Measurements from ENCODE around the gene TSPAN7. TPM values are rescaled to one million over a fixed set of nuclear protein-coding genes. Genes with fewer than 3 reads are reported as not detected.

TSPAN7 gene
- total RNA-seq, 1 donor from 2014 or later = 25.6 TPM

- Histone ChIP-seq H3K9me3 (ENCODE audit: control insufficient read depth in 3 of 3, low read length in 3 of 3) (peaks cover 0 to 2% (median 0%) of the 10 kb centered on the region in 3 donors), H3K36me3 (ENCODE audit: control insufficient read depth in 3 of 3, insufficient read depth in 3 of 3, low read length in 3 of 3) (no peaks in the 10 kb centered on the region), H3K4me1 (ENCODE audit: control insufficient read depth in 3 of 3, insufficient read depth in 3 of 3, low read length in 3 of 3) (no peaks in the 10 kb centered on the region), H3K9ac (ENCODE audit: low read depth in 1 of 3, low read length in 3 of 3) (no peak overlapping the region), H3K27me3 (ENCODE audit: control insufficient read depth in 3 of 3, insufficient read depth in 3 of 3, low read length in 3 of 3) (no peaks in the 10 kb centered on the region), H3K4me3 (ENCODE audit: low read length in 3 of 3) (no peak overlapping the region), H3K27ac (ENCODE audit: low read depth, low read length) (no peak overlapping the region)
Measured at GRCh38 chrX:38552721-38553120, 8.6 kb upstream of the TSPAN7 start.

GRCh38 chrX:38558686-38559085 is 2.7 kb upstream of the TSPAN7 start:
- no peaks in the 10 kb centered on the region for H3K9me3 ChIP-seq (ENCODE audit: control insufficient read depth in 3 of 3, low read length in 3 of 3)
- H3K4me1 ChIP-seq (ENCODE audit: control insufficient read depth in 3 of 3, insufficient read depth in 3 of 3, low read length in 3 of 3) = peaks cover 2 to 7% (median 5%) of the 10 kb centered on the region in 3 donors
- no peak overlapping the region for H3K4me3 ChIP-seq (ENCODE audit: low read length in 3 of 3)
- H3K9ac ChIP-seq (ENCODE audit: low read depth in 1 of 3, low read length in 3 of 3) = no peak overlapping the region
- no peak overlapping the region for H3K27ac ChIP-seq (ENCODE audit: low read depth, low read length)
- H3K27me3 ChIP-seq (ENCODE audit: control insufficient read depth in 3 of 3, insufficient read depth in 3 of 3, low read length in 3 of 3) = no peaks in the 10 kb centered on the region
- no peaks in the 10 kb centered on the region for H3K36me3 ChIP-seq (ENCODE audit: control insufficient read depth in 3 of 3, insufficient read depth in 3 of 3, low read length in 3 of 3)

GRCh38 chrX:38560776-38561125 is 591 bp upstream of the TSPAN7 start:
- peaks cover 2 to 7% (median 5%) of the 10 kb centered on the region in 3 donors for H3K4me1 ChIP-seq (ENCODE audit: control insufficient read depth in 3 of 3, insufficient read depth in 3 of 3, low read length in 3 of 3)
- peak overlapping the region; percentile 67 to 72 (median 67) for H3K4me3 ChIP-seq (ENCODE audit: low read length in 3 of 3)
- no peaks in the 10 kb centered on the region for H3K9me3 ChIP-seq (ENCODE audit: control insufficient read depth in 3 of 3, low read length in 3 of 3)
- no peaks in the 10 kb centered on the region for H3K36me3 ChIP-seq (ENCODE audit: control insufficient read depth in 3 of 3, insufficient read depth in 3 of 3, low read length in 3 of 3)
- H3K27ac ChIP-seq (ENCODE audit: low read depth, low read length) = peak overlapping the region; percentile 59
- no peaks in the 10 kb centered on the region for H3K27me3 ChIP-seq (ENCODE audit: control insufficient read depth in 3 of 3, insufficient read depth in 3 of 3, low read length in 3 of 3)
- H3K9ac ChIP-seq (ENCODE audit: low read depth in 1 of 3, low read length in 3 of 3) = peak overlapping the region; percentile 33 to 75 (median 74)

GRCh38 chrX:38561951-38562719 is 793 bp downstream of the TSPAN7 start:
- Histone ChIP-seq H3K4me3 (ENCODE audit: low read length in 3 of 3) (peak overlapping the region; percentile 73 to 84 (median 78)), H3K4me1 (ENCODE audit: control insufficient read depth in 3 of 3, insufficient read depth in 3 of 3, low read length in 3 of 3) (peaks cover 2 to 7% (median 5%) of the 10 kb centered on the region in 3 donors), H3K9ac (ENCODE audit: low read depth in 1 of 3, low read length in 3 of 3) (peak overlapping the region; percentile 68 to 82 (median 70)), H3K27ac (ENCODE audit: low read depth, low read length) (peak overlapping the region; percentile 75), H3K27me3 (ENCODE audit: control insufficient read depth in 3 of 3, insufficient read depth in 3 of 3, low read length in 3 of 3) (no peaks in the 10 kb centered on the region), H3K9me3 (ENCODE audit: control insufficient read depth in 3 of 3, low read length in 3 of 3) (no peaks in the 10 kb centered on the region), H3K36me3 (ENCODE audit: control insufficient read depth in 3 of 3, insufficient read depth in 3 of 3, low read length in 3 of 3) (no peaks in the 10 kb centered on the region)

GRCh38 chrX:38563030-38563429 is 1.7 kb downstream of the TSPAN7 start:
- H3K9ac ChIP-seq (ENCODE audit: low read depth in 1 of 3, low read length in 3 of 3) = peak overlapping the region; percentile 51 to 80 (median 64)
- no peaks in the 10 kb centered on the region for H3K9me3 ChIP-seq (ENCODE audit: control insufficient read depth in 3 of 3, low read length in 3 of 3)
- H3K4me1 ChIP-seq (ENCODE audit: control insufficient read depth in 3 of 3, insufficient read depth in 3 of 3, low read length in 3 of 3) = peaks cover 2 to 7% (median 5%) of the 10 kb centered on the region in 3 donors
- H3K36me3 ChIP-seq (ENCODE audit: control insufficient read depth in 3 of 3, insufficient read depth in 3 of 3, low read length in 3 of 3) = no peaks in the 10 kb centered on the region
- no peaks in the 10 kb centered on the region for H3K27me3 ChIP-seq (ENCODE audit: control insufficient read depth in 3 of 3, insufficient read depth in 3 of 3, low read length in 3 of 3)
- H3K4me3 ChIP-seq (ENCODE audit: low read length in 3 of 3) = peak overlapping the region; percentile 73 to 84 (median 78)
- peak overlapping the region; percentile 75 for H3K27ac ChIP-seq (ENCODE audit: low read depth, low read length)

GRCh38 chrX:38570396-38570795 is 9.1 kb downstream of the TSPAN7 start:
- H3K4me1 ChIP-seq (ENCODE audit: control insufficient read depth in 3 of 3, insufficient read depth in 3 of 3, low read length in 3 of 3) = no peaks in the 10 kb centered on the region
- no peaks in the 10 kb centered on the region for H3K36me3 ChIP-seq (ENCODE audit: control insufficient read depth in 3 of 3, insufficient read depth in 3 of 3, low read length in 3 of 3)
- H3K27ac ChIP-seq (ENCODE audit: low read depth, low read length) = no peak overlapping the region
- no peak overlapping the region for H3K4me3 ChIP-seq (ENCODE audit: low read length in 3 of 3)
- no peaks in the 10 kb centered on the region for H3K9me3 ChIP-seq (ENCODE audit: control insufficient read depth in 3 of 3, low read length in 3 of 3)
- H3K9ac ChIP-seq (ENCODE audit: low read depth in 1 of 3, low read length in 3 of 3) = no peak overlapping the region
- no peaks in the 10 kb centered on the region for H3K27me3 ChIP-seq (ENCODE audit: control insufficient read depth in 3 of 3, insufficient read depth in 3 of 3, low read length in 3 of 3)

- Histone ChIP-seq H3K27ac (ENCODE audit: low read depth, low read length) (no peak overlapping the region), H3K27me3 (ENCODE audit: control insufficient read depth in 3 of 3, insufficient read depth in 3 of 3, low read length in 3 of 3) (no peaks in the 10 kb centered on the region), H3K9ac (ENCODE audit: low read depth in 1 of 3, low read length in 3 of 3) (no peak overlapping the region), H3K36me3 (ENCODE audit: control insufficient read depth in 3 of 3, insufficient read depth in 3 of 3, low read length in 3 of 3) (no peaks in the 10 kb centered on the region), H3K9me3 (ENCODE audit: control insufficient read depth in 3 of 3, low read length in 3 of 3) (no peaks in the 10 kb centered on the region), H3K4me1 (ENCODE audit: control insufficient read depth in 3 of 3, insufficient read depth in 3 of 3, low read length in 3 of 3) (no peaks in the 10 kb centered on the region), H3K4me3 (ENCODE audit: low read length in 3 of 3) (no peak overlapping the region)
Measured at GRCh38 chrX:38571058-38571457, 9.7 kb downstream of the TSPAN7 start.

GRCh38 chrX:38574858-38575257 is 13.5 kb downstream of the TSPAN7 start:
- Histone ChIP-seq H3K4me1 (ENCODE audit: control insufficient read depth in 3 of 3, insufficient read depth in 3 of 3, low read length in 3 of 3) (no peaks in the 10 kb centered on the region), H3K27ac (ENCODE audit: low read depth, low read length) (no peak overlapping the region), H3K27me3 (ENCODE audit: control insufficient read depth in 3 of 3, insufficient read depth in 3 of 3, low read length in 3 of 3) (no peaks in the 10 kb centered on the region)

GRCh38 chrX:38575888-38576287 is 14.5 kb downstream of the TSPAN7 start:
- Histone ChIP-seq H3K36me3 (ENCODE audit: control insufficient read depth in 3 of 3, insufficient read depth in 3 of 3, low read length in 3 of 3) (no peaks in the 10 kb centered on the region), H3K9ac (ENCODE audit: low read depth in 1 of 3, low read length in 3 of 3) (no peak overlapping the region), H3K27me3 (ENCODE audit: control insufficient read depth in 3 of 3, insufficient read depth in 3 of 3, low read length in 3 of 3) (no peaks in the 10 kb centered on the region), H3K27ac (ENCODE audit: low read depth, low read length) (no peak overlapping the region), H3K4me3 (ENCODE audit: low read length in 3 of 3) (no peak overlapping the region), H3K4me1 (ENCODE audit: control insufficient read depth in 3 of 3, insufficient read depth in 3 of 3, low read length in 3 of 3) (no peaks in the 10 kb centered on the region), H3K9me3 (ENCODE audit: control insufficient read depth in 3 of 3, low read length in 3 of 3) (no peaks in the 10 kb centered on the region)

More at GRCh38 chrX:38574858-38575257, 13.5 kb downstream of the TSPAN7 start:
- no peaks in the 10 kb centered on the region for H3K36me3 ChIP-seq (ENCODE audit: control insufficient read depth in 3 of 3, insufficient read depth in 3 of 3, low read length in 3 of 3)
- H3K9ac ChIP-seq (ENCODE audit: low read depth in 1 of 3, low read length in 3 of 3) = no peak overlapping the region
- H3K9me3 ChIP-seq (ENCODE audit: control insufficient read depth in 3 of 3, low read length in 3 of 3) = no peaks in the 10 kb centered on the region
- H3K4me3 ChIP-seq (ENCODE audit: low read length in 3 of 3) = no peak overlapping the region

- no peak overlapping the region for H3K9ac ChIP-seq (ENCODE audit: low read depth in 1 of 3, low read length in 3 of 3)
- H3K27ac ChIP-seq (ENCODE audit: low read depth, low read length) = no peak overlapping the region
- H3K9me3 ChIP-seq (ENCODE audit: control insufficient read depth in 3 of 3, low read length in 3 of 3) = no peaks in the 10 kb centered on the region
- H3K27me3 ChIP-seq (ENCODE audit: control insufficient read depth in 3 of 3, insufficient read depth in 3 of 3, low read length in 3 of 3) = peaks cover 0 to under 1% (median 0%) of the 10 kb centered on the region in 3 donors
- H3K4me1 ChIP-seq (ENCODE audit: control insufficient read depth in 3 of 3, insufficient read depth in 3 of 3, low read length in 3 of 3) = no peaks in the 10 kb centered on the region
- H3K4me3 ChIP-seq (ENCODE audit: low read length in 3 of 3) = no peak overlapping the region
- H3K36me3 ChIP-seq (ENCODE audit: control insufficient read depth in 3 of 3, insufficient read depth in 3 of 3, low read length in 3 of 3) = no peaks in the 10 kb centered on the region
Measured at GRCh38 chrX:38577738-38578137, 16.4 kb downstream of the TSPAN7 start.

Measured in skeletal muscle tissue (tissue), 4 donors.